ENCODE results near the gene TTC16.

TTC16 gene

GRCh38 chr9:127770583-127770904 is 54.7 kb downstream of the TTC16 start:
- no peak for DNase-seq

- peak; percentile 97 for DNase-seq
Observed at GRCh38 chr9:127770905-127771569, 55.2 kb downstream of the TTC16 start.

- no peak for DNase-seq
Observed at GRCh38 chr9:127771570-127772189, 55.8 kb downstream of the TTC16 start.

- no peak for DNase-seq
Observed at GRCh38 chr9:127772603-127773002, 56.7 kb downstream of the TTC16 start.

- DNase-seq, result no peak
Observed at GRCh38 chr9:127773272-127773671, 57.4 kb downstream of the TTC16 start.

GRCh38 chr9:127773981-127774380 is 58.1 kb downstream of the TTC16 start:
- no peak for DNase-seq

GRCh38 chr9:127776195-127776923 is 60.5 kb downstream of the TTC16 start:
- DNase-seq, result peak; percentile 87

- no peak for DNase-seq
Observed at GRCh38 chr9:127776924-127777289, 61.0 kb downstream of the TTC16 start.

- DNase-seq, result no peak
Observed at GRCh38 chr9:127777368-127777980, 61.6 kb downstream of the TTC16 start.

- peak; percentile 58 for DNase-seq
Observed at GRCh38 chr9:127778280-127779135, 62.6 kb downstream of the TTC16 start, which contains the start of gene SH2D3C. Gene SH2D3C (minus strand): TSS chr9:127778666. CDS start chr9:127778627, 39 bp downstream.

GRCh38 chr9:127779136-127779981 is 63.5 kb downstream of the TTC16 start:
- DNase-seq, result peak; percentile 73

- no peak for DNase-seq
Observed at GRCh38 chr9:127780126-127780885, 64.4 kb downstream of the TTC16 start.

GRCh38 chr9:127780909-127781308 is 65.0 kb downstream of the TTC16 start:
- peak; percentile 37 for DNase-seq
